ENCODE results near the gene KRTAP3-1. TPM values are rescaled to one million over a fixed set of nuclear protein-coding genes. Genes with fewer than 3 reads are reported as not detected.
"Not testable (repeated sequence)": the region's sequence is repeated elsewhere in the genome, so short reads cannot be mapped to it uniquely, and the experiment has no call there.

Gene KRTAP3-1
- total and polyA plus RNA-seq, 9 of the 15 experiments (the other 6 are each of a cell fraction or from before 2014, with no cell fraction given) = not detected

GRCh38 chr17:41034346-41034935 lies 25.5 kb upstream of the KRTAP3-1 start, which contains the start of gene KRTAP1-3:
TSS of gene KRTAP1-3 (minus strand) at chr17:41034874. CDS start at chr17:41034821, 53 bp downstream.
- H3K9me1 ChIP-seq (ENCODE audit: control insufficient read depth, insufficient read depth, low read length); H3K36me3 ChIP-seq (ENCODE audit: control insufficient read depth, insufficient read depth, low read length); H3K4me2 ChIP-seq (ENCODE audit: insufficient read depth, low read length); H3K79me2 ChIP-seq (ENCODE audit: control insufficient read depth, insufficient read depth, low read length); intact Hi-C loops (cut with micrococcal nuclease); H3K4me1 ChIP-seq (replicated peaks in 1 of 2; ENCODE audit: control insufficient read depth in 2 of 2, insufficient read depth in 2 of 2, low read length in 2 of 2); H3K4me3 ChIP-seq; CTCF ChIA-PET (ENCODE audit: low intra/inter-chr PET ratio); H3K9me3 ChIP-seq (replicated peaks; ENCODE audit: control insufficient read depth, insufficient read depth, low read depth, low read length); in situ Hi-C loops (cut with MboI); BruUV-seq (replicated peaks); H3K9ac ChIP-seq (ENCODE audit: insufficient read depth in 1 of 2, low read depth in 2 of 2, low read length in 2 of 2); H3K27ac ChIP-seq (ENCODE audit: extremely low read depth, low read depth, low read length); H4K20me1 ChIP-seq (replicated peaks; ENCODE audit: control insufficient read depth, insufficient read depth, low read length); ATAC-seq; DNase-seq (ENCODE audit: extremely low read depth in 1 of 4, low spot score in 3 of 4); H2AFZ ChIP-seq (ENCODE audit: low read depth, low read length); FAIRE-seq: not testable (repeated sequence)
- peaks cover 0 to 13% of the 10 kb centered on the region in 2 experiments; a peak in 2 of 5 replicates for H3K27me3 ChIP-seq (ENCODE audit: control insufficient read depth in 2 of 2, insufficient read depth in 2 of 2, low read length in 2 of 2)
- POLR2A ChIA-PET = interaction anchor here (0.6 kb wide), 1 partner anchor 498 kb away, joined by 4 read pairs; no protein-coding TSS in a partner anchor
- under 1% methylated on average over 9 of the region's 10 CpGs for WGBS (ENCODE audit: insufficient coverage, low coverage, missing lambda C conversion rate)

GRCh38 chr17:41029633-41030245 lies 20.8 kb upstream of the KRTAP3-1 start, which contains the start of gene KRTAP1-4:
TSS of gene KRTAP1-4 (minus strand) at chr17:41030195. CDS start at chr17:41030078, 117 bp downstream.
- POLR2A ChIA-PET = interaction anchor here (0.6 to 1.0 kb wide), 2 partner anchors 29 to 48 kb away, joined by 4 read pairs; no protein-coding TSS in a partner anchor
- Histone ChIP-seq H3K9ac (ENCODE audit: insufficient read depth in 1 of 2, low read depth in 2 of 2, low read length in 2 of 2) (no peak within 1 kb of the TSS), H4K20me1 (replicated peaks; ENCODE audit: control insufficient read depth, insufficient read depth, low read length) (no peaks in the 10 kb centered on the region), H3K9me3 (replicated peaks; ENCODE audit: control insufficient read depth, insufficient read depth, low read depth, low read length) (no peaks in the 10 kb centered on the region), H3K4me1 (replicated peaks in 1 of 2; ENCODE audit: control insufficient read depth in 2 of 2, insufficient read depth in 2 of 2, low read length in 2 of 2) (peaks cover 0 to 4% of the 10 kb centered on the region in 2 experiments; a peak in 1 of 5 replicates), H2AFZ (ENCODE audit: low read depth, low read length) (no peak within 1 kb of the TSS), H3K4me2 (ENCODE audit: insufficient read depth, low read length) (no peak within 1 kb of the TSS), H3K4me3 (no peak within 1 kb of the TSS), H3K27me3 (ENCODE audit: control insufficient read depth in 2 of 2, insufficient read depth in 2 of 2, low read length in 2 of 2) (peaks cover 0 to 21% of the 10 kb centered on the region in 2 experiments; a peak in 2 of 5 replicates), H3K9me1 (ENCODE audit: control insufficient read depth, insufficient read depth, low read length) (no peaks in the 10 kb centered on the region), H3K36me3 (ENCODE audit: control insufficient read depth, insufficient read depth, low read length) (no peaks in the 10 kb centered on the region), H3K27ac (ENCODE audit: extremely low read depth, low read depth, low read length) (no peak within 1 kb of the TSS), H3K79me2 (ENCODE audit: control insufficient read depth, insufficient read depth, low read length) (no peaks in the 10 kb centered on the region)
- FAIRE-seq (no peak), DNase-seq (ENCODE audit: extremely low read depth in 1 of 4, low spot score in 3 of 4) (no peak), ATAC-seq (no peak)
- TF ChIP-seq MLLT1 (IDR thresholded peaks at IDR 0.05) (no peak), RBM17 (IDR thresholded peaks at IDR 0.05; ENCODE audit: borderline replicate concordance, low read depth, low read length) (no peak), ZNF785 (CRISPR knock-in tag; IDR thresholded peaks at IDR 0.05) (no peak), U2AF1 (optimal IDR thresholded peaks at IDR 0.05; ENCODE audit: low read depth, low read length) (no peak), BCL6 (CRISPR knock-in tag; IDR thresholded peaks at IDR 0.05) (no peak)
- intact Hi-C loops (cut with micrococcal nuclease) (no loop called here), in situ Hi-C loops (cut with MboI) (no loop called here)
- CTCF ChIA-PET (ENCODE audit: low intra/inter-chr PET ratio) = no interaction called here
- WGBS (ENCODE audit: insufficient coverage, low coverage, missing lambda C conversion rate) = under 1% methylated on average over 12 of the region's 12 CpGs
- BruUV-seq (replicated peaks) = no TSS peak
